PC-9 (cell line): ENCODE measurements around the gene GATA1.

Source experiments
- EZH2 ChIP-seq: fragments of 200-600 bp; sonication (generic); IDR thresholded peaks from 2 replicates; pipeline ENCODE4 v1.8.0; 2017; ENCODE audit warnings: antibody characterized with exemption, low read depth
- TF ChIP-seq, protein P1 (sequence below): fragments of 200-600 bp; sonication (generic); conservative IDR thresholded peaks from 2 replicates; pipeline ENCODE4 v1.6.1; 2017; ENCODE audit warnings: mixed run types, antibody characterized with exemption, mild to moderate bottlenecking, moderate library complexity

GRCh38 chrX:48798318-48798717 lies 11.9 kb downstream of the GATA1 start:
- TF ChIP-seq, protein P1, sequence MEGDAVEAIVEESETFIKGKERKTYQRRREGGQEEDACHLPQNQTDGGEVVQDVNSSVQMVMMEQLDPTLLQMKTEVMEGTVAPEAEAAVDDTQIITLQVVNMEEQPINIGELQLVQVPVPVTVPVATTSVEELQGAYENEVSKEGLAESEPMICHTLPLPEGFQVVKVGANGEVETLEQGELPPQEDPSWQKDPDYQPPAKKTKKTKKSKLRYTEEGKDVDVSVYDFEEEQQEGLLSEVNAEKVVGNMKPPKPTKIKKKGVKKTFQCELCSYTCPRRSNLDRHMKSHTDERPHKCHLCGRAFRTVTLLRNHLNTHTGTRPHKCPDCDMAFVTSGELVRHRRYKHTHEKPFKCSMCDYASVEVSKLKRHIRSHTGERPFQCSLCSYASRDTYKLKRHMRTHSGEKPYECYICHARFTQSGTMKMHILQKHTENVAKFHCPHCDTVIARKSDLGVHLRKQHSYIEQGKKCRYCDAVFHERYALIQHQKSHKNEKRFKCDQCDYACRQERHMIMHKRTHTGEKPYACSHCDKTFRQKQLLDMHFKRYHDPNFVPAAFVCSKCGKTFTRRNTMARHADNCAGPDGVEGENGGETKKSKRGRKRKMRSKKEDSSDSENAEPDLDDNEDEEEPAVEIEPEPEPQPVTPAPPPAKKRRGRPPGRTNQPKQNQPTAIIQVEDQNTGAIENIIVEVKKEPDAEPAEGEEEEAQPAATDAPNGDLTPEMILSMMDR, result no peak
- TF ChIP-seq EZH2, result no peak
